Measurements from ENCODE around the gene NUP54. TPM values are rescaled to one million over a fixed set of nuclear protein-coding genes. Genes with fewer than 3 reads are reported as not detected.

The NUP54 gene
- total RNA-seq, 2 experiments from 2014 or later, result 29.2 to 50.8 TPM

DNA sequence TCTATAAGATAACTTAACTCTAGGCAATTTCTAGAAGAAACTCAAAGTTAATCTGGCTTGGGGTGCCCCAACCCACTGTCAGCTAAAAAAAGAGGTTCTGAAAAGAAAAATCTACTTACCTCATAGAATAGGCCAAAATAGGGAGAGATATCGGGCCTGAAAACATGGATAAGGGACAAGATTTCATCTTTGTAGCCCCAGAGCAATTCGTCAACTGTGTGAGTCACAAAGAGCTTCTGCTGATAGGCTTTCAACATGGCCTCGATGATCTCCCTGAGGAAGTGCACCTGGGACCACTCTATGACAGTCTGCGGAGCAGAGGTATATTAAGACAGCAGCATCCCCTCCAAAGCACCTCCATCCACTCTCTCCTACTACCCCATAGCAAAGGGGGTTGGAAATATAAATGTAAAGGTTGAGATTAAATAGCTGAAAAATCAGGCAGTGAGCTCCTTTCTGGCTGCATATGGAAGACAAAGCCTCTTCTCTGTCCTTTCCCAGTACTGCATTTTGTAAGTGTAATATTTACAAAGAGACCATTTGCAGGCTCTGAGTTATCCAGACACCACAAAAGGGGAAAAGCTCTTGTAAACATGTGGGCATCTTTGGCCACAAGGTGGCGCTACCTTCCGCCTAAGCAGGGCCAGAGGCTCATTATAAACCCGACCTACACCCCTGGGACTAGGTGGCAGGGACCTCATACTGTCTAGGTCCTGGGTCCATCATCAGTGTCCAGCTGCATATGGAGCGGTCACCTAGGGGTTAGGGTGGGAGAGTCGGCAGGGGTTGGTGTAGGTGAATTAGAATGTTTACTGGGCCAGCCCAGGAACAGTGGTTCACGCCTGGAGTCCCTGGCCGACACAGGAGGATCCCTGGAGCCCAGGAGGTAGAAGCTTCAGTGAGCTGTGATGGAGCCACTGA, 31.5 kb upstream of the NUP54 start:
- CTCF ChIA-PET (ENCODE audit: unreplicated experiment), result interaction anchor here (0.8 kb wide), 1 partner anchor 325 kb away, joined by 3 read pairs; no protein-coding TSS in a partner anchor
- Histone ChIP-seq H3K9me3 (ENCODE audit: low read length) (no peaks in the 10 kb centered on the region), H3K4me1 (ENCODE audit: insufficient read depth, low read length, poor library complexity, severe bottlenecking) (no peaks in the 10 kb centered on the region), H4K20me1 (ENCODE audit: insufficient read depth, low read length) (no peaks in the 10 kb centered on the region), H3K79me2 (ENCODE audit: insufficient read depth, low read depth, low read length) (no peaks in the 10 kb centered on the region), H2AFZ (ENCODE audit: low read length) (no peak overlapping the region), H3K4me3 (ENCODE audit: low read depth, low read length, poor library complexity, severe bottlenecking) (no peak overlapping the region), H3K27ac (ENCODE audit: low read depth, low read length, poor library complexity, severe bottlenecking) (no peak overlapping the region), H3K4me2 (ENCODE audit: low read length) (no peak overlapping the region), H3K9me2 (ENCODE audit: insufficient read depth, low read length) (no peaks in the 10 kb centered on the region), H3K36me3 (ENCODE audit: insufficient read depth, low read length) (no peaks in the 10 kb centered on the region)
- POLR2A ChIA-PET, result interaction anchor here (0.8 to 1.2 kb wide), 2 partner anchors 10 to 20 kb away, joined by 4 to 5 read pairs; no protein-coding TSS in a partner anchor
- intact Hi-C loops (cut with micrococcal nuclease; ENCODE audit: unreplicated experiment), result loop anchor here (1.0 to 10.0 kb wide), 3 partner anchors 198 to 565 kb away; no protein-coding TSS in a partner anchor
- no TSS peak for BruUV-seq (replicated peaks)
- TF ChIP-seq, protein P1, sequence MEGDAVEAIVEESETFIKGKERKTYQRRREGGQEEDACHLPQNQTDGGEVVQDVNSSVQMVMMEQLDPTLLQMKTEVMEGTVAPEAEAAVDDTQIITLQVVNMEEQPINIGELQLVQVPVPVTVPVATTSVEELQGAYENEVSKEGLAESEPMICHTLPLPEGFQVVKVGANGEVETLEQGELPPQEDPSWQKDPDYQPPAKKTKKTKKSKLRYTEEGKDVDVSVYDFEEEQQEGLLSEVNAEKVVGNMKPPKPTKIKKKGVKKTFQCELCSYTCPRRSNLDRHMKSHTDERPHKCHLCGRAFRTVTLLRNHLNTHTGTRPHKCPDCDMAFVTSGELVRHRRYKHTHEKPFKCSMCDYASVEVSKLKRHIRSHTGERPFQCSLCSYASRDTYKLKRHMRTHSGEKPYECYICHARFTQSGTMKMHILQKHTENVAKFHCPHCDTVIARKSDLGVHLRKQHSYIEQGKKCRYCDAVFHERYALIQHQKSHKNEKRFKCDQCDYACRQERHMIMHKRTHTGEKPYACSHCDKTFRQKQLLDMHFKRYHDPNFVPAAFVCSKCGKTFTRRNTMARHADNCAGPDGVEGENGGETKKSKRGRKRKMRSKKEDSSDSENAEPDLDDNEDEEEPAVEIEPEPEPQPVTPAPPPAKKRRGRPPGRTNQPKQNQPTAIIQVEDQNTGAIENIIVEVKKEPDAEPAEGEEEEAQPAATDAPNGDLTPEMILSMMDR (conservative IDR thresholded peaks at IDR 0.05; ENCODE audit: low read length), result peak; percentile 94
- TF ChIP-seq EZH2phosphoT487 (IDR thresholded peaks at IDR 0.05; ENCODE audit: borderline replicate concordance, low read depth, low read length), result no peak
- DNase-seq (ENCODE audit: low spot score), result peak; percentile 80

DNA sequence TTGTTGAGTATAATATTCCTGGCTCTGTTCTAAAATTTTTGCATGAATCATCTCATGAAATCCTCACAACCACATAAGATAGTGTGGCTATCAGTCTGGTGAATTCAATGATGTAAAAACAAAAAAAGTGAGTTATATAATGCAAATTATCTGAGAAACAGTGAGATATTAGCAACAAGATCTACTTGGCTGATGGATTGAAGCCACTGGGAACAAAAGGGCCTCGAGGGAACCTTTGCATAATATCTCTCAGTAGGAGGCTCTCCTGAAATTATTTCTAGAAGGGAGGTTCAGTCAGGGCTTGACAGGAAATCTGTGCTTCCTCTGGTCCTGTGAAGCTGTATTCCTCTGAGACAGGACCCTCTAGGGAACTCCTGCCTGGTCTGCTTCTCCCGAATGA, 30.1 kb upstream of the NUP54 start:
- intact Hi-C loops (cut with micrococcal nuclease; ENCODE audit: unreplicated experiment), result no loop called here
- no TSS peak for BruUV-seq (replicated peaks)
- Histone ChIP-seq H3K36me3 (ENCODE audit: insufficient read depth, low read length) (no peaks in the 10 kb centered on the region), H3K9me3 (ENCODE audit: low read length) (no peaks in the 10 kb centered on the region), H3K27ac (ENCODE audit: low read depth, low read length, poor library complexity, severe bottlenecking) (no peak overlapping the region), H4K20me1 (ENCODE audit: insufficient read depth, low read length) (no peaks in the 10 kb centered on the region), H2AFZ (ENCODE audit: low read length) (no peak overlapping the region), H3K4me1 (ENCODE audit: insufficient read depth, low read length, poor library complexity, severe bottlenecking) (no peaks in the 10 kb centered on the region), H3K79me2 (ENCODE audit: insufficient read depth, low read depth, low read length) (no peaks in the 10 kb centered on the region), H3K4me2 (ENCODE audit: low read length) (no peak overlapping the region), H3K9me2 (ENCODE audit: insufficient read depth, low read length) (no peaks in the 10 kb centered on the region), H3K4me3 (ENCODE audit: low read depth, low read length, poor library complexity, severe bottlenecking) (no peak overlapping the region)
- no peak for DNase-seq (ENCODE audit: low spot score)
- TF ChIP-seq EZH2phosphoT487 (IDR thresholded peaks at IDR 0.05; ENCODE audit: borderline replicate concordance, low read depth, low read length), result no peak
- TF ChIP-seq, protein P1 (conservative IDR thresholded peaks at IDR 0.05; ENCODE audit: low read length), result no peak
- ChIA-PET CTCF (ENCODE audit: unreplicated experiment) (no interaction called here), POLR2A (no interaction called here)

GRCh38 chr4:76177709-76178108, 29.5 kb upstream of the NUP54 start:
- Histone ChIP-seq H3K36me3 (ENCODE audit: insufficient read depth, low read length) (no peaks in the 10 kb centered on the region), H4K20me1 (ENCODE audit: insufficient read depth, low read length) (no peaks in the 10 kb centered on the region), H2AFZ (ENCODE audit: low read length) (no peak overlapping the region), H3K27ac (ENCODE audit: low read depth, low read length, poor library complexity, severe bottlenecking) (no peak overlapping the region), H3K9me2 (ENCODE audit: insufficient read depth, low read length) (no peaks in the 10 kb centered on the region), H3K79me2 (ENCODE audit: insufficient read depth, low read depth, low read length) (no peaks in the 10 kb centered on the region), H3K4me3 (ENCODE audit: low read depth, low read length, poor library complexity, severe bottlenecking) (no peak overlapping the region), H3K9me3 (ENCODE audit: low read length) (no peaks in the 10 kb centered on the region), H3K4me1 (ENCODE audit: insufficient read depth, low read length, poor library complexity, severe bottlenecking) (no peaks in the 10 kb centered on the region), H3K4me2 (ENCODE audit: low read length) (no peak overlapping the region)
- intact Hi-C loops (cut with micrococcal nuclease; ENCODE audit: unreplicated experiment), result no loop called here
- TF ChIP-seq, protein P1 (conservative IDR thresholded peaks at IDR 0.05; ENCODE audit: low read length), result no peak
- TF ChIP-seq EZH2phosphoT487 (IDR thresholded peaks at IDR 0.05; ENCODE audit: borderline replicate concordance, low read depth, low read length), result no peak
- BruUV-seq (replicated peaks), result no TSS peak
- no peak for DNase-seq (ENCODE audit: low spot score)
- POLR2A ChIA-PET, result no interaction called here
- CTCF ChIA-PET (ENCODE audit: unreplicated experiment), result no interaction called here

Data from OCI-LY7 (cell line).